Measurements from ENCODE around the gene NCOA7. TPM values are rescaled to one million over a fixed set of nuclear protein-coding genes. Genes with fewer than 3 reads are reported as not detected.

The NCOA7 gene
- total RNA-seq, 1 experiment from 2014 or later: 67.9 TPM

GRCh38 chr6:125850361-125850760 lies 59.6 kb downstream of the NCOA7 start:
- no peaks in the 10 kb centered on the region for H3K9me3 ChIP-seq
- ChIA-PET POLR2A (no interaction called here), CTCF (no interaction called here)
- H3K4me1 ChIP-seq: peaks cover 15% of the 10 kb centered on the region
- Mint-ChIP-seq H3K9me3 (ENCODE audit: unreplicated experiment) (peaks cover 19% of the 10 kb centered on the region), H3K4me3 (ENCODE audit: unreplicated experiment) (no peak overlapping the region), H3K27ac (ENCODE audit: unreplicated experiment) (no peak overlapping the region), H3K27me3 (ENCODE audit: insufficient read depth, unreplicated experiment) (no peaks in the 10 kb centered on the region), H3K36me3 (ENCODE audit: insufficient read depth, unreplicated experiment) (peaks cover 13% of the 10 kb centered on the region), H3K4me1 (ENCODE audit: low read depth, unreplicated experiment) (peaks cover 20% of the 10 kb centered on the region)
- H3K36me3 ChIP-seq (ENCODE audit: control insufficient read depth, insufficient read depth, low read length): no peaks in the 10 kb centered on the region
- DNase-seq: no peak
- intact Hi-C loops (cut with micrococcal nuclease; ENCODE audit: unreplicated experiment): no loop called here
- H3K4me3 ChIP-seq (ENCODE audit: low read depth, low read length): no peak overlapping the region
- TF ChIP-seq CTCF (IDR thresholded peaks at IDR 0.05; ENCODE audit: insufficient read depth in 1 of 2, low read depth in 1 of 2, low read length in 1 of 2, severe bottlenecking in 1 of 2, unreplicated experiment in 1 of 2): no peak
- BruUV-seq (replicated peaks): no TSS peak
- no peaks in the 10 kb centered on the region for H3K27me3 ChIP-seq (replicated peaks; ENCODE audit: control insufficient read depth, insufficient read depth, low read length)

GRCh38 chr6:125852587-125852986 lies 61.8 kb downstream of the NCOA7 start:
- intact Hi-C loops (cut with micrococcal nuclease; ENCODE audit: unreplicated experiment): loop anchor here (1.0 kb wide), 1 partner anchor 33 kb away; no protein-coding TSS in a partner anchor
- DNase-seq: no peak
- BruUV-seq (replicated peaks): no TSS peak
- CTCF ChIA-PET: no interaction called here
- H3K36me3 Mint-ChIP-seq (ENCODE audit: insufficient read depth, unreplicated experiment): peaks cover 12% of the 10 kb centered on the region
- H3K36me3 ChIP-seq (ENCODE audit: control insufficient read depth, insufficient read depth, low read length): no peaks in the 10 kb centered on the region
- POLR2A ChIA-PET: no interaction called here
- no peaks in the 10 kb centered on the region for H3K27me3 ChIP-seq (replicated peaks; ENCODE audit: control insufficient read depth, insufficient read depth, low read length)
- H3K4me3 Mint-ChIP-seq (ENCODE audit: unreplicated experiment): no peak overlapping the region
- no peaks in the 10 kb centered on the region for H3K27me3 Mint-ChIP-seq (ENCODE audit: insufficient read depth, unreplicated experiment)
- H3K4me1 Mint-ChIP-seq (ENCODE audit: low read depth, unreplicated experiment): peaks cover 8% of the 10 kb centered on the region
- H3K27ac Mint-ChIP-seq (ENCODE audit: unreplicated experiment): no peak overlapping the region
- no peaks in the 10 kb centered on the region for H3K9me3 ChIP-seq
- peaks cover 19% of the 10 kb centered on the region for H3K9me3 Mint-ChIP-seq (ENCODE audit: unreplicated experiment)
- 0 out of 2 replicates have a peak, but pooled peaks cover 4% of the 10 kb centered on the region for H3K4me1 ChIP-seq
- TF ChIP-seq CTCF (IDR thresholded peaks at IDR 0.05; ENCODE audit: insufficient read depth in 1 of 2, low read depth in 1 of 2, low read length in 1 of 2, severe bottlenecking in 1 of 2, unreplicated experiment in 1 of 2): no peak
- no peak overlapping the region for H3K4me3 ChIP-seq (ENCODE audit: low read depth, low read length)

DNA sequence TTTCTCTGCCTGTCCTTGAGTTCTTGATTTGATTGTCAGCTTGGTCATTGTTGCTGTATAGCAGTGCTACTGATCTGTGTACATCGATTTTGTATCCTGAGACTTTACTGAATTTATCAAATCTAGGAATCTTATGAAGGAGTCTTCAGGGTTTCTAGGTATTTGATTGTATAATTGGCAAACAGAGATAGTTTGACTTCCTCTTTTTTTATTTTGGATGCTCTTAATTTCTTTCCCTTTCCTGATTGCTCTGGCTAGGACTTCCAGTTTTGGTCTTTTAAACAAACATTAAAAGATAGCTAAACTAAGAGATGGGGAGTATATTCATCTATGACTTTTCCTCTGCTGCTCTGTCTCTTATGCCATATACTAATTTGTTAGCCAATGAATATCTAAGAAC lies 62.4 kb downstream of the NCOA7 start:
- H3K4me1 ChIP-seq: 0 out of 2 replicates have a peak, but pooled peaks cover 4% of the 10 kb centered on the region
- CTCF ChIA-PET: no interaction called here
- no peaks in the 10 kb centered on the region for H3K27me3 Mint-ChIP-seq (ENCODE audit: insufficient read depth, unreplicated experiment)
- H3K4me1 Mint-ChIP-seq (ENCODE audit: low read depth, unreplicated experiment): peaks cover 8% of the 10 kb centered on the region
- H3K27me3 ChIP-seq (replicated peaks; ENCODE audit: control insufficient read depth, insufficient read depth, low read length): no peaks in the 10 kb centered on the region
- POLR2A ChIA-PET: no interaction called here
- DNase-seq: no peak
- H3K9me3 Mint-ChIP-seq (ENCODE audit: unreplicated experiment): peaks cover 19% of the 10 kb centered on the region
- H3K27ac Mint-ChIP-seq (ENCODE audit: unreplicated experiment): no peak overlapping the region
- H3K9me3 ChIP-seq: no peaks in the 10 kb centered on the region
- no peak overlapping the region for H3K4me3 ChIP-seq (ENCODE audit: low read depth, low read length)
- intact Hi-C loops (cut with micrococcal nuclease; ENCODE audit: unreplicated experiment): no loop called here
- no peak for TF ChIP-seq CTCF (IDR thresholded peaks at IDR 0.05; ENCODE audit: insufficient read depth in 1 of 2, low read depth in 1 of 2, low read length in 1 of 2, severe bottlenecking in 1 of 2, unreplicated experiment in 1 of 2)
- H3K36me3 ChIP-seq (ENCODE audit: control insufficient read depth, insufficient read depth, low read length): no peaks in the 10 kb centered on the region
- no peak overlapping the region for H3K4me3 Mint-ChIP-seq (ENCODE audit: unreplicated experiment)
- no TSS peak for BruUV-seq (replicated peaks)
- peaks cover 6% of the 10 kb centered on the region for H3K36me3 Mint-ChIP-seq (ENCODE audit: insufficient read depth, unreplicated experiment)

Measured in Caco-2 (cell line).